Brain microvascular endothelial cell (primary cell): Measurements from ENCODE around the gene CDHR2.

Experiments used
- DNase-seq: peaks from one replicate; pipeline ENCODE4 v3.0.0-alpha.2; 2020
- H3K27ac ChIP-seq: fragments of 250-450 bp; sonication (Bioruptor Pico); 2 replicates; pipeline ENCODE4 v1.5.1; 2020; ENCODE audit warnings: mild to moderate bottlenecking, moderate library complexity
- H3K27me3 ChIP-seq: fragments of 250-450 bp; sonication (Bioruptor Pico); replicated peaks from 2 replicates; pipeline ENCODE4 v1.5.1; 2020; ENCODE audit warnings: mild to moderate bottlenecking
- H3K36me3 ChIP-seq: fragments of 250-450 bp; sonication (Bioruptor Pico); replicated peaks from 2 replicates; pipeline ENCODE4 v1.5.1; 2020; ENCODE audit warnings: mild to moderate bottlenecking
- H3K4me3 ChIP-seq: 2 replicates; pipeline ENCODE4 v1.5.1; 2011; ENCODE audit warnings: low read depth, mild to moderate bottlenecking, control low read depth, low read length, moderate library complexity
- CTCF ChIP-seq: IDR thresholded peaks from 2 replicates; pipeline ENCODE4 v1.5.1; 2011; ENCODE audit warnings: low read depth, mild to moderate bottlenecking, moderate library complexity, low read length, control low read depth, inconsistent platforms; ENCODE audit errors: missing control alignments
- in situ Hi-C: cut with HindIII; loops from 2 replicates; pipeline ENCODE4 v1.10.0; 2017; ENCODE audit warnings: low sequenced_read_pairs, low pct_ligation_motif_present

Gene CDHR2

GRCh38 chr5:176592573-176592972, 43.4 kb downstream of the CDHR2 start:
- no peak for DNase-seq
- no peaks in the 10 kb centered on the region for H3K36me3 ChIP-seq
- H3K27ac ChIP-seq: no peak overlapping the region
- TF ChIP-seq CTCF: no peak
- no peak overlapping the region for H3K4me3 ChIP-seq
- H3K27me3 ChIP-seq: no peaks in the 10 kb centered on the region
- in situ Hi-C loops: no loop called here

- H3K27ac ChIP-seq: no peak overlapping the region
- in situ Hi-C loops: no loop called here
- no peak overlapping the region for H3K4me3 ChIP-seq
- no peaks in the 10 kb centered on the region for H3K27me3 ChIP-seq
- DNase-seq: no peak
- TF ChIP-seq CTCF: no peak
- no peaks in the 10 kb centered on the region for H3K36me3 ChIP-seq
Measured at GRCh38 chr5:176593273-176593869, 44.2 kb downstream of the CDHR2 start.

GRCh38 chr5:176594554-176594953, 45.4 kb downstream of the CDHR2 start:
- no peak for DNase-seq

GRCh38 chr5:176595386-176595943, 46.3 kb downstream of the CDHR2 start:
- TF ChIP-seq CTCF: no peak
- in situ Hi-C loops: no loop called here
- H3K27ac ChIP-seq: no peak overlapping the region
- no peak for DNase-seq
- no peaks in the 10 kb centered on the region for H3K36me3 ChIP-seq
- no peak overlapping the region for H3K4me3 ChIP-seq
- H3K27me3 ChIP-seq: no peaks in the 10 kb centered on the region

More at GRCh38 chr5:176594554-176594953, 45.4 kb downstream of the CDHR2 start:
- no peak overlapping the region for H3K4me3 ChIP-seq
- no peak overlapping the region for H3K27ac ChIP-seq
- in situ Hi-C loops: no loop called here
- no peaks in the 10 kb centered on the region for H3K36me3 ChIP-seq
- no peaks in the 10 kb centered on the region for H3K27me3 ChIP-seq
- TF ChIP-seq CTCF: no peak

GRCh38 chr5:176596069-176596644, 47.0 kb downstream of the CDHR2 start:
- in situ Hi-C loops: no loop called here
- no peak overlapping the region for H3K27ac ChIP-seq
- no peak for TF ChIP-seq CTCF
- no peak overlapping the region for H3K4me3 ChIP-seq
- H3K36me3 ChIP-seq: no peaks in the 10 kb centered on the region
- no peak for DNase-seq
- H3K27me3 ChIP-seq: no peaks in the 10 kb centered on the region
